Activated CD8-positive, alpha-beta T cell treated with anti-CD3 and anti-CD28 coated beads for 36 hours (primary cell): ENCODE results near the gene CALN1. TPM values are rescaled to one million over a fixed set of nuclear protein-coding genes. Genes with fewer than 3 reads are reported as not detected.
"Not testable (repeated sequence)": the region's sequence is repeated elsewhere in the genome, so short reads cannot be mapped to it uniquely, and the experiment has no call there.

Experiments used
- ATAC-seq: fragments of 200-7000 bp; cut with Tn5 transposase; one replicate; pipeline ENCODE4 v1.10.0; 2021; ENCODE audit warnings: mild to moderate bottlenecking, moderate library complexity
- CTCF ChIA-PET: fragments of 350-600 bp; sonication (Branson Sonifier 250); formaldehyde crosslinking; loops from one replicate; lab custom pipeline; 2021; ENCODE audit warnings: antibody characterized with exemption; lab: Charles Lee
- POLR2A ChIA-PET: fragments of 350-600 bp; sonication (Branson Sonifier 250); formaldehyde crosslinking; loops from one replicate; lab custom pipeline; 2021; ENCODE audit warnings: antibody characterized with exemption; lab: Charles Lee
- DNase-seq: peaks from one replicate; pipeline ENCODE4 v3.0.0-alpha.2; 2020
- H3K27ac Mint-ChIP-seq: one replicate; pipeline ENCODE4 v1.8.0; 2021; ENCODE audit warnings: mild to moderate bottlenecking, mixed read lengths
- H3K27me3 Mint-ChIP-seq: one replicate; pipeline ENCODE4 v1.8.0; 2021; ENCODE audit warnings: mixed read lengths
- H3K36me3 Mint-ChIP-seq: one replicate; pipeline ENCODE4 v1.8.0; 2021; ENCODE audit warnings: low read depth, mixed read lengths
- H3K4me1 Mint-ChIP-seq: one replicate; pipeline ENCODE4 v1.8.0; 2021; ENCODE audit warnings: low read depth, mixed read lengths
- H3K4me3 Mint-ChIP-seq: one replicate; pipeline ENCODE4 v1.8.0; 2021; ENCODE audit warnings: mild to moderate bottlenecking, moderate library complexity, mixed read lengths
- H3K9me3 Mint-ChIP-seq: one replicate; pipeline ENCODE4 v1.8.0; 2021; ENCODE audit warnings: mixed read lengths
- CTCF ChIP-seq: fragments of 200-600 bp; IDR thresholded peaks from one replicate; pipeline ENCODE4 v1.8.0; 2022; ENCODE audit warnings: antibody characterized with exemption, mild to moderate bottlenecking
- intact Hi-C: fragments of 100-400 bp; cut with micrococcal nuclease; formaldehyde crosslinking; loops from one replicate; pipeline ENCODE4 v1.10.0; 2022
- total RNA-seq, 2 experiments: library from RNA; stranded (reverse); gene quantifications; one replicate each; pipeline ENCODE4 v1.2.3, GENCODE V29; 2021

CALN1 gene
- total RNA-seq, 2 experiments from 2014 or later = 0.02 to 0.16 TPM

GRCh38 chr7:72213081-72213480 is 199.1 kb downstream of the CALN1 start:
- no peak overlapping the region for H3K4me3 Mint-ChIP-seq
- TF ChIP-seq CTCF = no peak
- ChIA-PET POLR2A (no interaction called here), CTCF (no interaction called here)
- H3K27me3 Mint-ChIP-seq = no peaks in the 10 kb centered on the region
- DNase-seq = no peak
- intact Hi-C loops = no loop called here
- no peaks in the 10 kb centered on the region for H3K36me3 Mint-ChIP-seq
- H3K9me3 Mint-ChIP-seq = peaks cover 2% of the 10 kb centered on the region
- H3K4me1 Mint-ChIP-seq = no peaks in the 10 kb centered on the region
- no peak for ATAC-seq
- no peak overlapping the region for H3K27ac Mint-ChIP-seq

- H3K4me1 Mint-ChIP-seq = no peaks in the 10 kb centered on the region
- no peak for TF ChIP-seq CTCF
- POLR2A ChIA-PET = no interaction called here
Measured at GRCh38 chr7:72211175-72211574, 201.0 kb downstream of the CALN1 start.

GRCh38 chr7:72209006-72209405 is 203.1 kb downstream of the CALN1 start:
- H3K4me1 Mint-ChIP-seq, H3K27me3 Mint-ChIP-seq, H3K9me3 Mint-ChIP-seq, POLR2A ChIA-PET, DNase-seq, CTCF ChIA-PET, H3K36me3 Mint-ChIP-seq, intact Hi-C loops, H3K4me3 Mint-ChIP-seq, H3K27ac Mint-ChIP-seq, ATAC-seq: not testable (repeated sequence)

More at GRCh38 chr7:72211175-72211574, 201.0 kb downstream of the CALN1 start:
- Mint-ChIP-seq H3K36me3 (no peaks in the 10 kb centered on the region), H3K9me3 (peaks cover 2% of the 10 kb centered on the region), H3K27ac (no peak overlapping the region), H3K27me3 (no peaks in the 10 kb centered on the region), H3K4me3 (no peak overlapping the region)
- DNase-seq (no peak), ATAC-seq (no peak)
- CTCF ChIA-PET = no interaction called here
- intact Hi-C loops = no loop called here

GRCh38 chr7:72196176-72196575 is 216.0 kb downstream of the CALN1 start:
- intact Hi-C loops = no loop called here
- no peak for TF ChIP-seq CTCF
- DNase-seq = no peak
- Mint-ChIP-seq H3K36me3 (no peaks in the 10 kb centered on the region), H3K27ac (no peak overlapping the region), H3K27me3 (no peaks in the 10 kb centered on the region), H3K4me1 (no peaks in the 10 kb centered on the region), H3K9me3 (no peaks in the 10 kb centered on the region), H3K4me3 (no peak overlapping the region)
- ChIA-PET POLR2A (no interaction called here), CTCF (no interaction called here)
- ATAC-seq = no peak

GRCh38 chr7:72190919-72191318 is 221.2 kb downstream of the CALN1 start:
- DNase-seq (no peak), ATAC-seq (no peak)
- POLR2A ChIA-PET = no interaction called here
- no peak overlapping the region for H3K27ac Mint-ChIP-seq
- intact Hi-C loops = no loop called here
- no peak for TF ChIP-seq CTCF
- CTCF ChIA-PET = no interaction called here
- no peak overlapping the region for H3K4me3 Mint-ChIP-seq
- no peaks in the 10 kb centered on the region for H3K27me3 Mint-ChIP-seq
- H3K4me1 Mint-ChIP-seq = no peaks in the 10 kb centered on the region
- H3K9me3 Mint-ChIP-seq = no peaks in the 10 kb centered on the region
- H3K36me3 Mint-ChIP-seq = no peaks in the 10 kb centered on the region

GRCh38 chr7:72190146-72190545 is 222.0 kb downstream of the CALN1 start:
- no peak overlapping the region for H3K4me3 Mint-ChIP-seq
- DNase-seq = no peak

More at GRCh38 chr7:72190146-72190545, 222.0 kb downstream of the CALN1 start:
- Mint-ChIP-seq H3K36me3 (no peaks in the 10 kb centered on the region), H3K27ac (no peak overlapping the region), H3K27me3 (no peaks in the 10 kb centered on the region), H3K4me1 (no peaks in the 10 kb centered on the region), H3K9me3 (no peaks in the 10 kb centered on the region)
- ChIA-PET CTCF (no interaction called here), POLR2A (no interaction called here)
- intact Hi-C loops = no loop called here
- no peak for ATAC-seq
- TF ChIP-seq CTCF = no peak
